Stimulated activated CD8-positive, alpha-beta memory T cell treated with anti-CD3 and anti-CD28 coated beads, Interleukin-7, amount 100 ng/mL, for 4 hours (primary cell): ENCODE measurements around the gene BAK1.

Experiments
- DNase-seq, 2 donors: peaks; one replicate each; pipeline ENCODE4 v3.0.0-alpha.2; 2020; ENCODE audit warnings: low read depth in 2 of 2

The BAK1 gene

GRCh38 chr6:33587529-33587928, 7.5 kb upstream of the BAK1 start:
- no peak for DNase-seq

GRCh38 chr6:33586108-33586640, 6.1 kb upstream of the BAK1 start:
- no peak for DNase-seq

- peak; percentile 76 to 78 for DNase-seq
Measured at GRCh38 chr6:33585403-33586107, 5.5 kb upstream of the BAK1 start.

GRCh38 chr6:33584700-33585402, 4.8 kb upstream of the BAK1 start:
- DNase-seq, result no peak

- no peak for DNase-seq
Measured at GRCh38 chr6:33583591-33584155, 3.6 kb upstream of the BAK1 start.

- no peak for DNase-seq
Measured at GRCh38 chr6:33581186-33581585, 1.1 kb upstream of the BAK1 start.

- peak in 1 of 2 donors; percentile 32 for DNase-seq
Measured at GRCh38 chr6:33578588-33579011, 1.5 kb downstream of the BAK1 start.

- DNase-seq, result no peak
Measured at GRCh38 chr6:33578164-33578563, 1.9 kb downstream of the BAK1 start.

- no peak for DNase-seq
Measured at GRCh38 chr6:33577718-33578117, 2.4 kb downstream of the BAK1 start.

GRCh38 chr6:33577106-33577535, 3.0 kb downstream of the BAK1 start:
- no peak for DNase-seq

GRCh38 chr6:33576668-33577067, 3.4 kb downstream of the BAK1 start:
- no peak for DNase-seq

GRCh38 chr6:33575211-33575610, 4.9 kb downstream of the BAK1 start:
- DNase-seq, result no peak

- no peak for DNase-seq
Measured at GRCh38 chr6:33571637-33572316, 8.3 kb downstream of the BAK1 start.

- DNase-seq, result peak; percentile 86
Measured at GRCh38 chr6:33570806-33571636, 9.1 kb downstream of the BAK1 start.

- no peak for DNase-seq
Measured at GRCh38 chr6:33568826-33569570, 11.1 kb downstream of the BAK1 start.

- DNase-seq, result no peak
Measured at GRCh38 chr6:33567836-33568235, 12.2 kb downstream of the BAK1 start.

GRCh38 chr6:33566182-33567084, 13.6 kb downstream of the BAK1 start:
- no peak for DNase-seq

GRCh38 chr6:33558801-33559200, 21.3 kb downstream of the BAK1 start:
- DNase-seq, result no peak

- no peak for DNase-seq
Measured at GRCh38 chr6:33557376-33557775, 22.7 kb downstream of the BAK1 start.
